T47D (cell line): ENCODE measurements around the gene APBA2.

Experiments
- DNase-seq, 2 experiments: peaks; one replicate each; pipeline versions ENCODE4 v3.0.0 to v3.0.0-alpha.2; 2011 to 2012; ENCODE audit warnings: low read depth in 1 of 2, low spot score in 1 of 2
- JUND ChIP-seq: IDR thresholded peaks from 2 replicates; pipeline ENCODE4 v1.6.1; 2012; ENCODE audit warnings: low read depth
- in situ Hi-C: cut with HindIII; loops from 2 replicates; pipeline ENCODE4 v1.10.0; 2016; ENCODE audit warnings: low sequenced_read_pairs, low pct_unique_long_range_greater_than_20kb

The APBA2 gene

DNA sequence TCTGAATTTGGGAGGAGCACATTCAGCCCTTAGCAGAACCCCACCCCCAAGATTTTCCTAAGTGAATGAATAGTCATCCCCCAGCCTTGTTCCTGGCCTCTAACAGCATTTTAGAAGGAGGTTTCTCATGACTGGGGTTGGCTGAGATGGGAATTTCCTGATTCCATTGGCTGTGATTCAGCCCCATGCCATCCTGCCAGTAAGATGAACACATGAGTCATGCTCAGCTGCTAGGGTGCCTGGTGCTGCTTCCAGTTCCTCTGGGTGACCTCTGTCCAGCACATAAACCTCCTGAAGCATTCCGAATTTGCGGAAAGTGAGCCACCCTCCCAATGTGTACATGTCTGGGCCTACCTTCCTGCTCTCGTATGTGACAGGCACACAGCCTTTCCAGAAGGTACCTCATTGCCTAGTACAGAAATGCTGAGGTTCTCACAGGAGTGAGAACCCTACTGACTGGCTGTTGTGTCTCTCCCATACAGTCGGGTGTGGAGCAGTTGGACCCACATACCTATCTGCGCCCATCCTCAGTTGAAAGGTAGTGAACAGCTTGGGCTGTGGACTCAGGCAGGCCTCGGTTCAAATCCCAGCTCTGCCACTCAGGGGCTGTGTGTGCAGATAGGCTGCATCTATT, 91.7 kb downstream of the APBA2 start:
- in situ Hi-C loops: no loop called here
- no peak for TF ChIP-seq JUND
- peak; percentile 18 to 81 for DNase-seq

DNA sequence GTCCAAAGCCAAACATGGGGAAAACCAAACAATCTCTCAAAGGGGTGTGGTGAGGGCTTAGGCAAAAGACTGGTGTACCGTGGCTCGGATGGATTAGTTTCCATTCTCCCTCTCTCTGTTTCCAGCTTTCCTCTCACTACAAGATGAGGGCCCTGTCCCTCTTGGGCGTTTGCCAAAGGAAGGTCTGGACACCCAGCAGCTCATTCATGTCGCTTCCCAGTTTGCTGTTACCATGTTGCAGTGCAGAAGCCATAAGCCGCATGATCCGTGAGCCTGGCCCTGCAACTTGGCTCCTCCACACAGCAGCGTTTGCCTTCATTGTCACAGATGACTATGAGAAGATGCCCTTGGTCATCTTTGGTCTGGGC, 92.2 kb downstream of the APBA2 start:
- in situ Hi-C loops: no loop called here
- no peak for DNase-seq
- TF ChIP-seq JUND: no peak

DNA sequence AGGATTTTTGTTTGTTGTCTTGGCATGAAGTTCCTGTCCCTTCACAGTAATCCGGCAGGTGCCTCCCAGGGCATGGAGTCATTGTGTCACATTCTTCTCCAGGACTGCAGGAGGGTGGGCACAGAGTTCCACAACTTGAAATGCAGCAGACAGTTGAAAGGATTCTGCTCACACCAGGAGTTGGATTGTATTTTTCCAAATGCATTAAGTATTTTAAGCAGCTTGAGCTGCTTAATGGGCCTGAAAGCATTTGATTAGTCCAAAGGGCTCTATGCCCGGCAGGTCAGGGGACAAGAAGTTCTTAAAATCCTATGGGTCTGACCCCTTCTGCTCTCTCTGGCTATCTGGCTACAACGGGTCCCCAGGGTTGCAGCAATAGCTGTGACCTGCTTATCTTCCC, 92.9 kb downstream of the APBA2 start:
- no peak for DNase-seq
- TF ChIP-seq JUND: no peak
- in situ Hi-C loops: no loop called here

DNA sequence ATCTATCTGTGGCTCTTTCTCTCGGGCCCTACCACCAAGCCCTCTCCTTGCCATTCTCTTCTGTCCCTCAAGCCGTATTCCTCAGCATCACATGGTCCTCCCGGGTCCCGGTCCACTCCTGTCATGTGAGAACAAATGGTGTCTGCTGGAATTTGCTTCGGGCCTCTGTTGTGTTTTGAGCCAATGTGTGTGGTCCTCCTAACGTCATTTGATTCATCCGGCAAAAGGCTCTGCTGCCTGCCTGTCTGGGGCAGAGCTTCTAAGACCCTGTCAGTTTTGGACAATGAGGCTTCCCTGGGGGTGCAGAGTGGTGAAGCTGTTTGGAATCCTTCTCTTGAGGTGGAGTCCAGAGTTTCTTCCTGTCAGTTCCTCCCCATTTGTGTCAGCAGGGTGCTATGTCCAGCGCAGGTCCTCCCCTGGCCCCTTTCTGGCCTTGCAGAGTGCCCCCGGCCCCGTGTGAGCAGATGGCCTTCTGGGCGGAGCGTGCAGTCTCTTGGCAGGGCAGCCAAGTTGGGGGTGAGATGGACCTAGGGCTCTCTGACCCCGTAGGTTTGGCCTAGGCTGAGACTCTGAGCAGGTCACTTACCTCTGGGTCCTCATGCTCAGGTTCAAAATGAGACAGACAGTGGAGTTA, 93.6 kb downstream of the APBA2 start:
- TF ChIP-seq JUND: no peak
- in situ Hi-C loops: no loop called here
- no peak for DNase-seq

DNA sequence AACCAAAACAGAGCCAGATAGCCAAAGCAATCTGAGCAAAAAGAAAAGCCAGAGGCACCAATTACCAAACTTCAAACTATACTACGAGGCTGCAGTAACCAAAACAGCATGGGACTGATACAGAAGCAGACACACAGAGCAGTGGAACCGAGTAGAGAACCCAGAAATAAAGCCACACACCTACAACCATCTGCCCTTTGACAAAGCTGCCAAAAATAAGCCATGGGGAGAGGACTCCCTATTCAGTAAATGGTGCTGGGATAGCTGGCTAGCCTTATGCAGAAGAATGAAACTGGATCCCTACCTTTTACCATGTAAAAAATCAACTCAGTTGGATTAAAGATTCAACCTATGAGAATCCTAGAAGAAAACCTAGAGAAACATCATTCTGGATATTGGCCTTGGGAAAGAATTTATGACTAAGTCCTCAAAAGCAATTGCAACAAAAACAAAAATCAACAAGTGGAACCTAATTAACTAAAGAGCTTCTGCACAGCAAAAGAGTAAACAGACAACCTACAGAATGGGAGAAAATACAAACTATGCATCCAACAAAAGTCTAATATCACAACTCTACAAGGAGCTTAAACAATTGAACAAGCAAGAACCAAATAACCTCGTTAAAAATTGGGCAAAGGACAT, 95.1 kb downstream of the APBA2 start:
- no peak for TF ChIP-seq JUND
- in situ Hi-C loops: no loop called here
- DNase-seq: no peak

- in situ Hi-C loops: no loop called here
- no peak for DNase-seq
- TF ChIP-seq JUND: no peak
These were observed 95.6 kb downstream of the APBA2 start for GRCh38 chr15:28981351-28981720.

DNA sequence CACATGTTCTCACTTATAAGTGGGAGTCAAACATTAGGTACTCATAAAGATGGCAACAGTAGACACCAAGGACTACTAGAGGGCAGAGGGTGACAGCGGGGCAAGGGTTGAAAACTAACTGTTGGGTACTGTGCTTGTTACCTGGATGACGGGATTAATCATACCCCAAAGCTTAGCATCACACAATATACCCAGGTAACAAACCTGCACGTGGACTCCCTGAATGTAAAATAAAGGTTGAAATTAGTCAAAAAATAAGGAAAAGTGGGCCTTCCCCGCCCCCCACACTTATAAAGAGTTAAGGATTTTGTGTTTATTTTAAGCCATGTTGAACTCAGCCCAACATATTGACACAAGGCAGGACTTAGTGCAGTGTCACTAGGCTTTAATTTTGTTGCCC, 96.1 kb downstream of the APBA2 start:
- in situ Hi-C loops: no loop called here
- DNase-seq: no peak
- TF ChIP-seq JUND: no peak

DNA sequence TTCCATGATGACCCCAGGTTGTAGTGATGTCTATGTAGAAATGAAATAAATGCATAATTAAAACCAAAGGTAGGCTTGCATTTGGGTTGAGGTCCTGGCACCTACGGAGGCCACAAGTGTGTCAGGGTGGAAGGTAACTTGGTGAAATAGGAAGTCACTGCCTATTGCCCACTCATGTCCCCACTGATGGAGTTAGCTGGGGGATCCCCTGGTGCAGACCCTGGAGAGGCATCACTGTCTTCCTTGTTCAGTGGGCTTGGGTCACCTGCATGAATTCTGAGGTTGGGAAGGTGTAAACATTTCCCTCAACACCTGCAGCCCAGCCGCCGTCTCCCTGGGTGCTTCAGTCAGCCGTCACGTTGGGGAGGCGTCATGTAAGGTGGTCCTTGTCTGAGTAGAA, 97.1 kb downstream of the APBA2 start:
- TF ChIP-seq JUND: no peak
- in situ Hi-C loops: no loop called here
- no peak for DNase-seq

GRCh38 chr15:28983432-28984311, 97.9 kb downstream of the APBA2 start:
- in situ Hi-C loops: no loop called here
- DNase-seq: peak in 1 of 2 experiments; percentile 10

GRCh38 chr15:28984421-28985315, 98.9 kb downstream of the APBA2 start:
- in situ Hi-C loops: no loop called here
- TF ChIP-seq JUND: no peak
- DNase-seq: peak in 1 of 2 experiments; percentile 50

More at GRCh38 chr15:28983432-28984311, 97.9 kb downstream of the APBA2 start:
- no peak for TF ChIP-seq JUND

DNA sequence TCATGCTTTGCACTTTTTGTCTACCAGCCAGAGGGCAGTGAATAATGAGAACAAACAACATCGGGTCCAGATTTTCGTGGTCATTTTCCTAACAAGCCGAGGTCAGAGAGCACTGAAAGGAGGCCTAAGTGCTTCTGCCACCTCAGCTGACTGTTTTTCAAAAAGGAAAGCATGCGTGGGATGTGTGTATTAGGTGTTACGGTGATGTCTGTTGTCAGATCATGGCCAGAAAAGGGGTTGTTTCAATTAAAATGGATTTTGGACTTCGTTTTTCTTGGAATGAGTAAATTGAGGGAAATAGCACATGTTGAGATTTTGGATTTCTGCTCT, 99.5 kb downstream of the APBA2 start:
- TF ChIP-seq JUND: no peak
- DNase-seq: no peak
- in situ Hi-C loops: no loop called here

GRCh38 chr15:28985691-28986090, 99.9 kb downstream of the APBA2 start:
- DNase-seq: no peak
- in situ Hi-C loops: no loop called here
- TF ChIP-seq JUND: no peak

DNA sequence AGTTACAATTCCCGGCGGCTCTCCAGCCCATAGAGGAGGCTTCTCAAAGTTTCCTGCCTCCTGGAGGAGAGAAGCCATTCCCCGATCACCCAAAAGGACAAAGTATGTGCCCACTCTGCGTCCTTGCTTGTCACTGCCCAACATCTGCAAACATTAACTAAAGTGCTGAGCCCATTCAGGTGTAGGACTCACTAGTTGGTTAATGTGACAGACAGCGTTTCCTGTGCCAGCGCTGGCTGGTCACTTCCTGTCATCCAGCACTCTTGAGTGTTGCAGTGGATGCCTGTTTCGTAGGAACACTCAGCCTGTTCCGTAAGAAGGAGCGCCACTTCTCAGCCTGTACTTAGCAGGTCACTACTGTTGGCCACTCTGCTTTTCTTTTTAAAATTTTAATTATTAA, 100.3 kb downstream of the APBA2 start:
- no peak for TF ChIP-seq JUND
- no peak for DNase-seq
- in situ Hi-C loops: no loop called here
